ENCODE data around the gene ASB1. TPM values are rescaled to one million over a fixed set of nuclear protein-coding genes. Genes with fewer than 3 reads are reported as not detected.
A peak's percentile ranks its signal among the peaks of the same experiment; 100 is the strongest.

The ASB1 gene
- total RNA-seq, result 13.8 TPM
- polyA plus RNA-seq, result 32.5 TPM
- long read RNA-seq, donor 1, result 0 reads
- long read RNA-seq, donor 2, full-length matches to known transcripts, result 8 of 14 reads
- long read RNA-seq, donor 2, partial matches to known transcripts, result 6 of 14 reads
- long read RNA-seq, donor 2, other reads (novel, unspliced or antisense), result 0 of 14 reads
- long read RNA-seq, donor 3, full-length matches to known transcripts, result 9 of 9 reads
- long read RNA-seq, donor 3, partial matches to known transcripts, result 0 of 9 reads
- long read RNA-seq, donor 3, other reads (novel, unspliced or antisense), result 0 of 9 reads
- long read RNA-seq, donor 4, full-length matches to known transcripts, result 2 of 2 reads
- long read RNA-seq, donor 4, partial matches to known transcripts, result 0 of 2 reads
- long read RNA-seq, donor 4, other reads (novel, unspliced or antisense), result 0 of 2 reads
- long read RNA-seq, donor 5, full-length matches to known transcripts, result 6 of 12 reads
- long read RNA-seq, donor 5, partial matches to known transcripts, result 6 of 12 reads
- long read RNA-seq, donor 5, other reads (novel, unspliced or antisense), result 0 of 12 reads
- long read RNA-seq, donor 6, full-length matches to known transcripts, result 3 of 3 reads
- long read RNA-seq, donor 6, partial matches to known transcripts, result 0 of 3 reads
- long read RNA-seq, donor 6, other reads (novel, unspliced or antisense), result 0 of 3 reads
- long read RNA-seq, donor 7, full-length matches to known transcripts, result 2 of 2 reads
- long read RNA-seq, donor 7, partial matches to known transcripts, result 0 of 2 reads
- long read RNA-seq, donor 7, other reads (novel, unspliced or antisense), result 0 of 2 reads
- long read RNA-seq, donor 8, full-length matches to known transcripts, result 2 of 2 reads
- long read RNA-seq, donor 8, partial matches to known transcripts, result 0 of 2 reads
- long read RNA-seq, donor 8, other reads (novel, unspliced or antisense), result 0 of 2 reads
- long read RNA-seq, donor 9, full-length matches to known transcripts, result 1 of 1 reads
- long read RNA-seq, donor 9, partial matches to known transcripts, result 0 of 1 reads
- long read RNA-seq, donor 9, other reads (novel, unspliced or antisense), result 0 of 1 reads
- long read RNA-seq, donor 10, result 0 reads

- Histone ChIP-seq H3K9me3 (ENCODE audit: control insufficient read depth in 2 of 2, insufficient read depth in 1 of 2, low read length in 1 of 2) (no peaks in the 10 kb centered on the region), H3K4me1 (ENCODE audit: control insufficient read depth in 2 of 2, insufficient read depth in 2 of 2, low read length in 2 of 2) (peaks cover 19 to 33% of the 10 kb centered on the region in 2 donors), H3K27me3 (ENCODE audit: control insufficient read depth in 2 of 2, insufficient read depth in 1 of 2, low read length in 1 of 2) (no peaks in the 10 kb centered on the region), H3K36me3 (ENCODE audit: control insufficient read depth in 2 of 2, insufficient read depth in 2 of 2, low read length in 1 of 2) (peaks cover 0 to 7% of the 10 kb centered on the region in 2 donors), H3K4me3 (ENCODE audit: low read length in 2 of 2) (peak within 1 kb of the TSS; percentile 77 to 85), H3K27ac (ENCODE audit: low read depth in 1 of 2, low read length in 1 of 2) (peak within 1 kb of the TSS; percentile 89 to 97)
- WGBS, result under 1% methylated on average over 104 of the region's 104 CpGs
- peak; percentile 52 to 91 (median 78) for DNase-seq (ENCODE audit: low read depth in 6 of 9, low spot score in 9 of 9)
Observed at GRCh38 chr2:238426568-238427434, at the start of gene ASB1. ASB1 (plus strand) TSS chr2:238426927; CDS start chr2:238427071, 144 bp downstream.

GRCh38 chr2:238378230-238379095 is 48.3 kb upstream of the ASB1 start:
- Histone ChIP-seq H3K36me3 (ENCODE audit: control insufficient read depth in 2 of 2, insufficient read depth in 2 of 2, low read length in 1 of 2) (no peaks in the 10 kb centered on the region), H3K9me3 (ENCODE audit: control insufficient read depth in 2 of 2, insufficient read depth in 1 of 2, low read length in 1 of 2) (no peaks in the 10 kb centered on the region), H3K4me3 (ENCODE audit: low read length in 2 of 2) (no peak overlapping the region), H3K27ac (ENCODE audit: low read depth in 1 of 2, low read length in 1 of 2) (no peak overlapping the region), H3K27me3 (ENCODE audit: control insufficient read depth in 2 of 2, insufficient read depth in 1 of 2, low read length in 1 of 2) (no peaks in the 10 kb centered on the region), H3K4me1 (ENCODE audit: control insufficient read depth in 2 of 2, insufficient read depth in 2 of 2, low read length in 2 of 2) (peaks cover 0 to 10% of the 10 kb centered on the region in 2 donors)
- 96% methylated on average over 11 of the region's 11 CpGs for WGBS
- no peak for DNase-seq (ENCODE audit: low read depth in 6 of 9, low spot score in 9 of 9)

GRCh38 chr2:238379096-238379810 is 47.5 kb upstream of the ASB1 start:
- Histone ChIP-seq H3K4me3 (ENCODE audit: low read length in 2 of 2) (no peak overlapping the region), H3K9me3 (ENCODE audit: control insufficient read depth in 2 of 2, insufficient read depth in 1 of 2, low read length in 1 of 2) (no peaks in the 10 kb centered on the region), H3K27ac (ENCODE audit: low read depth in 1 of 2, low read length in 1 of 2) (no peak overlapping the region), H3K36me3 (ENCODE audit: control insufficient read depth in 2 of 2, insufficient read depth in 2 of 2, low read length in 1 of 2) (no peaks in the 10 kb centered on the region), H3K27me3 (ENCODE audit: control insufficient read depth in 2 of 2, insufficient read depth in 1 of 2, low read length in 1 of 2) (no peaks in the 10 kb centered on the region), H3K4me1 (ENCODE audit: control insufficient read depth in 2 of 2, insufficient read depth in 2 of 2, low read length in 2 of 2) (peaks cover 0 to 10% of the 10 kb centered on the region in 2 donors)
- DNase-seq (ENCODE audit: low read depth in 6 of 9, low spot score in 9 of 9), result peak in 1 of 9 donors; percentile 25
- 69% methylated on average over 15 of the region's 15 CpGs for WGBS

- Histone ChIP-seq H3K27me3 (ENCODE audit: control insufficient read depth in 2 of 2, insufficient read depth in 1 of 2, low read length in 1 of 2) (no peaks in the 10 kb centered on the region), H3K4me3 (ENCODE audit: low read length in 2 of 2) (no peak overlapping the region), H3K9me3 (ENCODE audit: control insufficient read depth in 2 of 2, insufficient read depth in 1 of 2, low read length in 1 of 2) (no peaks in the 10 kb centered on the region), H3K27ac (ENCODE audit: low read depth in 1 of 2, low read length in 1 of 2) (no peak overlapping the region), H3K4me1 (ENCODE audit: control insufficient read depth in 2 of 2, insufficient read depth in 2 of 2, low read length in 2 of 2) (peaks cover 0 to 10% of the 10 kb centered on the region in 2 donors), H3K36me3 (ENCODE audit: control insufficient read depth in 2 of 2, insufficient read depth in 2 of 2, low read length in 1 of 2) (no peaks in the 10 kb centered on the region)
- DNase-seq (ENCODE audit: low read depth in 6 of 9, low spot score in 9 of 9), result no peak
- WGBS, result 98% methylated on average over 7 of the region's 7 CpGs
Observed at GRCh38 chr2:238380336-238380735, 46.4 kb upstream of the ASB1 start.

GRCh38 chr2:238380785-238381184 is 45.9 kb upstream of the ASB1 start:
- Histone ChIP-seq H3K27ac (ENCODE audit: low read depth in 1 of 2, low read length in 1 of 2) (no peak overlapping the region), H3K36me3 (ENCODE audit: control insufficient read depth in 2 of 2, insufficient read depth in 2 of 2, low read length in 1 of 2) (no peaks in the 10 kb centered on the region), H3K4me1 (ENCODE audit: control insufficient read depth in 2 of 2, insufficient read depth in 2 of 2, low read length in 2 of 2) (peaks cover 0 to 10% of the 10 kb centered on the region in 2 donors), H3K4me3 (ENCODE audit: low read length in 2 of 2) (no peak overlapping the region), H3K27me3 (ENCODE audit: control insufficient read depth in 2 of 2, insufficient read depth in 1 of 2, low read length in 1 of 2) (no peaks in the 10 kb centered on the region), H3K9me3 (ENCODE audit: control insufficient read depth in 2 of 2, insufficient read depth in 1 of 2, low read length in 1 of 2) (no peaks in the 10 kb centered on the region)
- WGBS, result 90% methylated on average over 1 of the region's 1 CpG
- no peak for DNase-seq (ENCODE audit: low read depth in 6 of 9, low spot score in 9 of 9)

- Histone ChIP-seq H3K27me3 (ENCODE audit: control insufficient read depth in 2 of 2, insufficient read depth in 1 of 2, low read length in 1 of 2) (no peaks in the 10 kb centered on the region), H3K36me3 (ENCODE audit: control insufficient read depth in 2 of 2, insufficient read depth in 2 of 2, low read length in 1 of 2) (no peaks in the 10 kb centered on the region), H3K27ac (ENCODE audit: low read depth in 1 of 2, low read length in 1 of 2) (no peak overlapping the region), H3K4me3 (ENCODE audit: low read length in 2 of 2) (no peak overlapping the region), H3K4me1 (ENCODE audit: control insufficient read depth in 2 of 2, insufficient read depth in 2 of 2, low read length in 2 of 2) (peaks cover 0 to 10% of the 10 kb centered on the region in 2 donors), H3K9me3 (ENCODE audit: control insufficient read depth in 2 of 2, insufficient read depth in 1 of 2, low read length in 1 of 2) (no peaks in the 10 kb centered on the region)
- no peak for DNase-seq (ENCODE audit: low read depth in 6 of 9, low spot score in 9 of 9)
- 50% methylated on average over 16 of the region's 16 CpGs for WGBS
Observed at GRCh38 chr2:238381341-238382115, 45.2 kb upstream of the ASB1 start.

- Histone ChIP-seq H3K9me3 (ENCODE audit: control insufficient read depth in 2 of 2, insufficient read depth in 1 of 2, low read length in 1 of 2) (no peaks in the 10 kb centered on the region), H3K4me3 (ENCODE audit: low read length in 2 of 2) (no peak overlapping the region), H3K4me1 (ENCODE audit: control insufficient read depth in 2 of 2, insufficient read depth in 2 of 2, low read length in 2 of 2) (peaks cover 0 to 10% of the 10 kb centered on the region in 2 donors), H3K27ac (ENCODE audit: low read depth in 1 of 2, low read length in 1 of 2) (no peak overlapping the region), H3K27me3 (ENCODE audit: control insufficient read depth in 2 of 2, insufficient read depth in 1 of 2, low read length in 1 of 2) (no peaks in the 10 kb centered on the region), H3K36me3 (ENCODE audit: control insufficient read depth in 2 of 2, insufficient read depth in 2 of 2, low read length in 1 of 2) (no peaks in the 10 kb centered on the region)
- WGBS, result 81% methylated on average over 5 of the region's 5 CpGs
- no peak for DNase-seq (ENCODE audit: low read depth in 6 of 9, low spot score in 9 of 9)
Observed at GRCh38 chr2:238382381-238382781, 44.3 kb upstream of the ASB1 start.
